Colonic mucosa (tissue), 4 donors: ENCODE measurements around the gene ROPN1. TPM values are rescaled to one million over a fixed set of nuclear protein-coding genes. Genes with fewer than 3 reads are reported as not detected.

ENCODE experiments used
- DNase-seq: peaks from one replicate; pipeline ENCODE4 v3.0.0-alpha.2; 2020
- H3K27ac ChIP-seq: fragments of 200-600 bp; one replicate; pipeline ENCODE4 v1.8.0; 2021
- H3K27me3 ChIP-seq: fragments of 200-600 bp; one replicate; pipeline ENCODE4 v1.8.0; 2021
- H3K36me3 ChIP-seq: fragments of 200-600 bp; one replicate; pipeline ENCODE4 v1.8.0; 2021
- H3K4me1 ChIP-seq: fragments of 200-600 bp; one replicate; pipeline ENCODE4 v1.8.0; 2021; ENCODE audit warnings: mild to moderate bottlenecking
- H3K4me3 ChIP-seq: fragments of 200-600 bp; one replicate; pipeline ENCODE4 v1.8.0; 2021
- H3K9ac ChIP-seq, 2 donors: one replicate each; pipeline ENCODE4 v1.7.0; 2013; ENCODE audit warnings: control low read depth in 2 of 2, low read depth in 2 of 2, low read length in 2 of 2
- H3K9me3 ChIP-seq: fragments of 200-600 bp; one replicate; pipeline ENCODE4 v1.8.0; 2021
- intact Hi-C: fragments of 100-400 bp; cut with DNase I; formaldehyde crosslinking; loops from one replicate; pipeline ENCODE4 v1.14.1; 2022
- total RNA-seq, 2 donors: library from RNA; stranded (reverse); fragmentation: NEBNext Ultra II Directional in 1 of 2; extraction: Animal tissue kit (Norgen Biotek cat#: 25700) in 1 of 2; gene quantifications; one replicate each; pipeline ENCODE4 v1.2.1, GENCODE V29; 2021
- TF ChIP-seq, protein P1 (sequence below): fragments of 200-600 bp; IDR thresholded peaks from one replicate; pipeline ENCODE4 v1.8.0; 2022; ENCODE audit warnings: antibody characterized with exemption, mild to moderate bottlenecking
- donor health status: healthy.
- donor health status: DM: no; HTN: no; CAD: no.
- donor health status: DM: no; HTN: no; CAD: no.

ROPN1 gene
- total RNA-seq, 2 donors from 2014 or later, result 0.66 to 1.1 TPM

DNA sequence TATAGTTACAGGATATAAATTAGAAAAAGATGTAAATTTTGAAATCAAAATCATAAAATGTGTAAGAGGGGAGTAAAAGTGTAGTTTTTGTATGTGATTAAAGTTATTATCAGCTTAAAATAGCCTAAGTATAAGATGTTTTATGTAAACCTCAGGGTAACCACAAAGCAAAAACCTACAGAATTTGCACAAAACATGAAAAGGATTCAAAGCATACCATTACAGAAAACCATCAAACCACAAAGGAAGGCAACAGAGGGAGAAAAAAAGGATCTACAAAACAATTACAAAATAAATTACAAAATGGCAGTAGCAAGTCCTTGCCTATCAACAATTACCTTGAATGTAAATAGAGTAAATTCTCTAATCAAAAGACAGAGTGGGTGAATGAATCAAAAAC is 71.1 kb downstream of the ROPN1 start:
- H3K4me1 ChIP-seq, result no peaks in the 10 kb centered on the region

DNA sequence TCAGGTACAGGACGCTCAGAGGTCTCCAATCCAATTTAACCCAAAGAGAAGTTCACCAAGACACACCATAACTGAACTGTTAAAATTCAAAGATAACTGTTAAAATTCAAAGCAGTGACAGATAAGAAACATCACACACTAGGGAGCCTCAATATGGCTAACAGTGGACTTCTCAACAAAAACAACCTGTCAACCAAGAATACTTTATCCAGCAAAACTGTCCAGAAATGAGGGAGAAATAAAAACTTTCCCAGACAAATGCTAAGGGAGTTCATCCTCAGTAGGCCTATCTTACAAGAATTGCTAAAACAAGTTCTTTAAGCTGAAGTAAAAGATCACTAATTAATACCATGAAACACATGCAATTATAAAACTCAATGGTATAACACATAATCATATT is 71.5 kb downstream of the ROPN1 start:
- TF ChIP-seq, protein P1, sequence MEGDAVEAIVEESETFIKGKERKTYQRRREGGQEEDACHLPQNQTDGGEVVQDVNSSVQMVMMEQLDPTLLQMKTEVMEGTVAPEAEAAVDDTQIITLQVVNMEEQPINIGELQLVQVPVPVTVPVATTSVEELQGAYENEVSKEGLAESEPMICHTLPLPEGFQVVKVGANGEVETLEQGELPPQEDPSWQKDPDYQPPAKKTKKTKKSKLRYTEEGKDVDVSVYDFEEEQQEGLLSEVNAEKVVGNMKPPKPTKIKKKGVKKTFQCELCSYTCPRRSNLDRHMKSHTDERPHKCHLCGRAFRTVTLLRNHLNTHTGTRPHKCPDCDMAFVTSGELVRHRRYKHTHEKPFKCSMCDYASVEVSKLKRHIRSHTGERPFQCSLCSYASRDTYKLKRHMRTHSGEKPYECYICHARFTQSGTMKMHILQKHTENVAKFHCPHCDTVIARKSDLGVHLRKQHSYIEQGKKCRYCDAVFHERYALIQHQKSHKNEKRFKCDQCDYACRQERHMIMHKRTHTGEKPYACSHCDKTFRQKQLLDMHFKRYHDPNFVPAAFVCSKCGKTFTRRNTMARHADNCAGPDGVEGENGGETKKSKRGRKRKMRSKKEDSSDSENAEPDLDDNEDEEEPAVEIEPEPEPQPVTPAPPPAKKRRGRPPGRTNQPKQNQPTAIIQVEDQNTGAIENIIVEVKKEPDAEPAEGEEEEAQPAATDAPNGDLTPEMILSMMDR, result no peak
- Histone ChIP-seq H3K4me1 (no peaks in the 10 kb centered on the region), H3K9ac (no peak overlapping the region), H3K27ac (no peak overlapping the region), H3K9me3 (no peaks in the 10 kb centered on the region), H3K27me3 (no peaks in the 10 kb centered on the region), H3K4me3 (no peak overlapping the region), H3K36me3 (peaks cover 4% of the 10 kb centered on the region)
- intact Hi-C loops, result no loop called here
- DNase-seq, result no peak

More for the DNA sequence above, 71.1 kb downstream of the ROPN1 start:
- DNase-seq, result no peak
- TF ChIP-seq, protein P1, result no peak
- Histone ChIP-seq H3K9ac (no peak overlapping the region), H3K4me3 (no peak overlapping the region), H3K27me3 (no peaks in the 10 kb centered on the region), H3K27ac (no peak overlapping the region), H3K9me3 (no peaks in the 10 kb centered on the region), H3K36me3 (peaks cover 4% of the 10 kb centered on the region)
- intact Hi-C loops, result no loop called here

DNA sequence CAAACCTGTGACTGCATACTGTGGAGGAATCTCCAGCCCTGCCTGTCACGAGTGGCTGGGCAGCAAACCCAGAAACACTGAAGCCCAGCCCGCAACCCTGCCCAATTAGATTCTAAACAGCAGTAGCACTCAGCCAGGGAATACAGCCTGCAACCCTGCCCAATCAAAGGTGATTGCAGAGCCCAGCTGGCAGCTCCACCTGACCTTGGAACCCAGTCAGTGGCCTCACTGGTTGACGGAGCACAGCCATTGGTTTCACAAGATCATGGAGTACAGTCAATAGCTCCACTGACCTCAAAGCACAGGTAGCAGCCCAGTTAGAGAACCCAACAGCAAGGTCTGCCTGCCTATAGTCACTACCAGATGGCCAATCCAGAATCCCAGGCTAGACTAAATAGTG is 72.6 kb downstream of the ROPN1 start:
- no peaks in the 10 kb centered on the region for H3K4me1 ChIP-seq
- H3K36me3 ChIP-seq, result peaks cover 4% of the 10 kb centered on the region
- intact Hi-C loops, result no loop called here
- no peaks in the 10 kb centered on the region for H3K27me3 ChIP-seq
- DNase-seq, result no peak
- no peak overlapping the region for H3K4me3 ChIP-seq
- no peak overlapping the region for H3K9ac ChIP-seq
- H3K27ac ChIP-seq, result no peak overlapping the region
- TF ChIP-seq, protein P1, result no peak
- no peaks in the 10 kb centered on the region for H3K9me3 ChIP-seq

Other genes with a start within 250 kb of the ROPN1 start
- 100 to 1,000 TPM in 1 of 2 donors, 10 to 100 TPM in 1; 58.8 to 267 TPM for gene MYLK, start 107.8 kb downstream of the ROPN1 start, total RNA-seq
- 10 to 100 TPM; 69.5 to 70.1 TPM for gene CCDC14, start 30.9 kb downstream of the ROPN1 start, total RNA-seq
- gene KALRN, start 41.2 kb upstream of the ROPN1 start, total RNA-seq, result 10 to 100 TPM; 50.0 to 74.8 TPM